GM20000 (cell line): ENCODE results near the gene SHMT2.

ENCODE experiments used
- DNase-seq: peaks from one replicate; pipeline ENCODE4 v3.0.0; 2012; ENCODE audit warnings: low spot score
- TF ChIP-seq, protein P1 (sequence below): IDR thresholded peaks from 2 replicates; pipeline ENCODE4 v1.5.1; 2012; ENCODE audit warnings: mild to moderate bottlenecking, control low read depth; ENCODE audit errors: extremely low read depth, missing control alignments

The SHMT2 gene

GRCh38 chr12:57219205-57219992, 10.1 kb upstream of the SHMT2 start:
- DNase-seq = no peak
- TF ChIP-seq, protein P1, sequence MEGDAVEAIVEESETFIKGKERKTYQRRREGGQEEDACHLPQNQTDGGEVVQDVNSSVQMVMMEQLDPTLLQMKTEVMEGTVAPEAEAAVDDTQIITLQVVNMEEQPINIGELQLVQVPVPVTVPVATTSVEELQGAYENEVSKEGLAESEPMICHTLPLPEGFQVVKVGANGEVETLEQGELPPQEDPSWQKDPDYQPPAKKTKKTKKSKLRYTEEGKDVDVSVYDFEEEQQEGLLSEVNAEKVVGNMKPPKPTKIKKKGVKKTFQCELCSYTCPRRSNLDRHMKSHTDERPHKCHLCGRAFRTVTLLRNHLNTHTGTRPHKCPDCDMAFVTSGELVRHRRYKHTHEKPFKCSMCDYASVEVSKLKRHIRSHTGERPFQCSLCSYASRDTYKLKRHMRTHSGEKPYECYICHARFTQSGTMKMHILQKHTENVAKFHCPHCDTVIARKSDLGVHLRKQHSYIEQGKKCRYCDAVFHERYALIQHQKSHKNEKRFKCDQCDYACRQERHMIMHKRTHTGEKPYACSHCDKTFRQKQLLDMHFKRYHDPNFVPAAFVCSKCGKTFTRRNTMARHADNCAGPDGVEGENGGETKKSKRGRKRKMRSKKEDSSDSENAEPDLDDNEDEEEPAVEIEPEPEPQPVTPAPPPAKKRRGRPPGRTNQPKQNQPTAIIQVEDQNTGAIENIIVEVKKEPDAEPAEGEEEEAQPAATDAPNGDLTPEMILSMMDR = no peak

- no peak for DNase-seq
- TF ChIP-seq, protein P1 = no peak
Observed at GRCh38 chr12:57219993-57220754, 9.3 kb upstream of the SHMT2 start.

DNA sequence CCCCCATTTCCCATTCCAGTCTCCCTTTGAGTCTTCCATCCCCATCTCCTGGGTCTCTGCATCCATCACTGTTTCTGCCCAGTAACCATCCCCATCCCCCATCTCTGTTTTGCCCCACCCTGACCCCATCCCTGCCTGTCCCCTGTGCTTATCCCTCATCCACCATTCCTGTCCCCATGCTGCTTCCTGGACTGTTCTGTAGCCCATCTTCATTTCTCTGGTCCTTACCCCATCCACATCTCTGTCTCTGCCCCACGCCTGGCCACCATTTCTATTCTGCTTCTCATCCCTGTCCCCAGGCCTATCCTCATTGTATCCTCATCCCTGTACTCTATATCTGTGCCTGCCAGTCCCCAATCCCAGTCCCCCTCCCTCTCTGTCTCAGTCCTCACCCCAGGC, 8.7 kb upstream of the SHMT2 start:
- no peak for DNase-seq
- TF ChIP-seq, protein P1 = no peak

GRCh38 chr12:57221169-57221917, 8.2 kb upstream of the SHMT2 start:
- TF ChIP-seq, protein P1 = no peak
- no peak for DNase-seq

- DNase-seq = no peak
- TF ChIP-seq, protein P1 = no peak
Observed at GRCh38 chr12:57222286-57223190, 7.0 kb upstream of the SHMT2 start.

DNA sequence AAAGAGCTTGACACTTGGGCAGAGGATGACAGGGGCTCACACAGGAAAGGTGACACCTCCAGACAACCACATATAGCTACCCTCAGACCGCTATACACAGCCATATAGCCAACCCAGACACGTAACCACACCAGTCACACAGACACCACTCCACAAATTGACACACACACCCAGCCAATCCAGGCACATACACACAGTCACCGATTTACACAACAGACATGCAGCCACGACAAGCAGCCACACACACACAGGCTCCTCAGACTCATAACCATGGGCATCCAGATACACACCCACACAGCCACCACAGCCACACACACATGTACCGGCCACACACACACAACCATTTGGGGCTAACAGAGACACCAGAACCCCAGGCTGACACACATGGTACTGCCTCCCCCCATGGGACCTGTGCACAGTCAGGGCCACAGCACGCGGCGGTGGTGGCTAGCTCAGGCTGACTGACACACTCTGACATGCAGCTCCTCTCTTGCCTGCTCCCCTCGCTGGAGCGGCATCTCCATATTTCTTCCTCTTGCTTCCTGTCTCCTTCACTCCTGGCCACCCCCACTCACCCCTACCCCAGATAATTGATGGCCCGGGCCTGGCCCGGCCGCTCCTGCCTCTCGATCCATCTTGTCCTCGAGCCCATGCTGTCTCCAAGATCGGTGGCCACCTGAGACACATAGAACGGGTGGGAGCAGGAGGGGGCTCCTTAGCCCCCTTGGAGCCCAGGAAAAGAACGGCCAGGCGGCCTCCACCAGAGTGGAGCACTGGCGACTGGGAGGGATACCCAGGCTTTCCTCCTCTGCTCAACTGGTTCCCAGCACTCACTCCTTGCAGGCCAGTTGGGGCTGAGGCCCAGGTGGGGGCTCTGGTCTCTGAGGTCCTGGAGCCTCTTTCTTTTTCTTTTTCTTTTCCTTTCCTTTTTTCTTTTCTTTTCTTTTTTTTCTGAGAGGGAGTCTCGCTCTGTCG, 6.0 kb upstream of the SHMT2 start:
- DNase-seq = no peak
- TF ChIP-seq, protein P1 = no peak
